Dedifferentiated amniotic fluid mesenchymal stem cell (primary cell): ENCODE measurements around the gene TEP1.
"Not testable (repeated sequence)": the region's sequence is repeated elsewhere in the genome, so short reads cannot be mapped to it uniquely, and the experiment has no call there.

ENCODE experiments used
- DNase-seq: peaks from one replicate; pipeline ENCODE4 v3.0.0-alpha.2; 2016; ENCODE audit errors: extremely low spot score

The TEP1 gene

GRCh38 chr14:20386276-20386855 is 26.9 kb downstream of the TEP1 start:
- DNase-seq = no peak

GRCh38 chr14:20384886-20385285 is 28.4 kb downstream of the TEP1 start:
- DNase-seq = no peak

- no peak for DNase-seq
Measured at GRCh38 chr14:20384321-20384720, 29.0 kb downstream of the TEP1 start.

GRCh38 chr14:20383636-20384035 is 29.7 kb downstream of the TEP1 start:
- no peak for DNase-seq

GRCh38 chr14:20383032-20383431 is 30.3 kb downstream of the TEP1 start:
- DNase-seq = no peak

- no peak for DNase-seq
Measured at GRCh38 chr14:20382526-20382925, 30.8 kb downstream of the TEP1 start.

- no peak for DNase-seq
Measured at GRCh38 chr14:20381341-20381740, 32.0 kb downstream of the TEP1 start.

- DNase-seq = no peak
Measured at GRCh38 chr14:20380681-20381080, 32.6 kb downstream of the TEP1 start.

GRCh38 chr14:20379743-20380142 is 33.6 kb downstream of the TEP1 start:
- no peak for DNase-seq

- no peak for DNase-seq
Measured at GRCh38 chr14:20377171-20377570, 36.1 kb downstream of the TEP1 start.

GRCh38 chr14:20376071-20376588 is 37.2 kb downstream of the TEP1 start:
- DNase-seq = no peak

- DNase-seq = no peak
Measured at GRCh38 chr14:20375471-20375870, 37.8 kb downstream of the TEP1 start.

- no peak for DNase-seq
Measured at GRCh38 chr14:20372796-20373195, 40.5 kb downstream of the TEP1 start.

- DNase-seq = no peak
Measured at GRCh38 chr14:20365928-20366327, 47.4 kb downstream of the TEP1 start.

GRCh38 chr14:20358474-20358873 is 54.8 kb downstream of the TEP1 start:
- not testable (repeated sequence) for DNase-seq

GRCh38 chr14:20356422-20356821 is 56.9 kb downstream of the TEP1 start:
- DNase-seq = no peak

GRCh38 chr14:20350860-20351259 is 62.4 kb downstream of the TEP1 start:
- DNase-seq = no peak

- DNase-seq = no peak
Measured at GRCh38 chr14:20350282-20350681, 63.0 kb downstream of the TEP1 start.

GRCh38 chr14:20347747-20348146 is 65.6 kb downstream of the TEP1 start:
- DNase-seq = no peak

- no peak for DNase-seq
Measured at GRCh38 chr14:20346713-20347112, 66.6 kb downstream of the TEP1 start.

- no peak for DNase-seq
Measured at GRCh38 chr14:20345366-20345765, 67.9 kb downstream of the TEP1 start.

- DNase-seq = peak; percentile 37
Measured at GRCh38 chr14:20343862-20344220, 69.5 kb downstream of the TEP1 start.

GRCh38 chr14:20343092-20343861 is 70.0 kb downstream of the TEP1 start, which contains the start of gene PARP2:
TSS of gene PARP2 (plus strand) at chr14:20343635. CDS start at chr14:20343642, 7 bp downstream.
- peak; percentile 99 for DNase-seq
